Right lobe of liver (tissue), 6 donors: Measurements from ENCODE around the gene ZNF512B. TPM values are rescaled to one million over a fixed set of nuclear protein-coding genes. Genes with fewer than 3 reads are reported as not detected.
"Not testable (repeated sequence)": the region's sequence is repeated elsewhere in the genome, so short reads cannot be mapped to it uniquely, and the experiment has no call there.

Experiments used
- ATAC-seq, 4 donors: fragments of 200-7000 bp; cut with Tn5 transposase; one replicate each; pipeline ENCODE4 v1.9.1; 2020; ENCODE audit warnings: mild to moderate bottlenecking in 4 of 4, moderate library complexity in 4 of 4
- DNase-seq, 3 donors: peaks; one replicate each; pipeline ENCODE4 v3.0.0-alpha.2; 2020
- H3K27ac ChIP-seq, 3 donors: fragments of 200-600 bp; one replicate each; pipeline ENCODE4 v1.8.0; 2022
- H3K27me3 ChIP-seq, 2 donors: fragments of 200-600 bp; one replicate each; pipeline ENCODE4 v1.8.0; 2022
- H3K36me3 ChIP-seq, 4 donors: fragments of 200-600 bp; sonication (generic) in 1 of 4; one replicate each; pipeline versions ENCODE4 v1.5.1 to v1.8.0; 2017 to 2022; ENCODE audit warnings: control low read depth in 1 of 4
- H3K4me1 ChIP-seq, 4 donors: fragments of 200-600 bp; sonication (generic) in 1 of 4; one replicate each; pipeline versions ENCODE4 v1.5.1 to v1.8.0; 2017 to 2022; ENCODE audit warnings: control low read depth in 1 of 4
- H3K4me3 ChIP-seq, 3 donors: fragments of 200-600 bp; one replicate each; pipeline ENCODE4 v1.8.0; 2022
- H3K9me3 ChIP-seq, 4 donors: fragments of 200-600 bp; sonication (generic) in 1 of 4; one replicate each; pipeline versions ENCODE4 v1.5.1 to v1.8.0; 2017 to 2022; ENCODE audit warnings: control low read depth in 1 of 4
- POLR2A ChIP-seq: fragments of 450-650 bp; IDR thresholded peaks from one replicate; pipeline ENCODE4 v1.6.1; 2017; ENCODE audit warnings: antibody characterized with exemption, mild to moderate bottlenecking
- WGBS: methylation state at CpG from one replicate; pipeline ENCODE4 v1.1.6; 2018; ENCODE audit warnings: low coverage, low lambda C conversion rate; ENCODE audit not compliant: insufficient coverage; ENCODE audit errors: missing lambda C conversion rate; 5-methylcytosine and 5-hydroxymethylcytosine counted together
- intact Hi-C, 2 donors: fragments of 100-400 bp; cut with DNase I; formaldehyde crosslinking; loops; one replicate each; pipeline versions ENCODE4 v1.11.2 to v1.14.1; 2022
- total RNA-seq, 6 experiments: library from RNA; depleted of rRNA in 2 of 6; stranded (reverse); fragments of >200 nt in 2 of 6; fragmentation: NEBNext Ultra II Directional in 3 of 6; extraction: Animal tissue kit (Norgen Biotek cat#: 25700) in 3 of 6; gene quantifications; one replicate each; pipeline versions ENCODE4 v1.1.0 to v1.2.4, GENCODE V29; 2016 to 2023
- TF ChIP-seq, protein P1 (sequence below), 4 donors: fragments of 200-600 bp in 3 of 4; fragments of 450-650 bp in 1 of 4; IDR thresholded peaks; one replicate each; pipeline versions ENCODE4 v1.5.1 to v1.8.0; 2016 to 2022; ENCODE audit warnings: antibody characterized with exemption in 4 of 4, mild to moderate bottlenecking in 2 of 4
- donor health status: DM: no; HTN: yes; CAD: no.
- donor health status: DM: no; HTN: no; CAD: no.
- donor health status: DM: no; HTN: no; CAD: no.
- donor health status: DM: no; HTN: yes; CAD: no.
- donor health status: DM: no; HTN: yes; CAD: no.

The ZNF512B gene
- total RNA-seq, 6 experiments from 2014 or later, result 10.8 to 16.8 (median 14.0) TPM

DNA sequence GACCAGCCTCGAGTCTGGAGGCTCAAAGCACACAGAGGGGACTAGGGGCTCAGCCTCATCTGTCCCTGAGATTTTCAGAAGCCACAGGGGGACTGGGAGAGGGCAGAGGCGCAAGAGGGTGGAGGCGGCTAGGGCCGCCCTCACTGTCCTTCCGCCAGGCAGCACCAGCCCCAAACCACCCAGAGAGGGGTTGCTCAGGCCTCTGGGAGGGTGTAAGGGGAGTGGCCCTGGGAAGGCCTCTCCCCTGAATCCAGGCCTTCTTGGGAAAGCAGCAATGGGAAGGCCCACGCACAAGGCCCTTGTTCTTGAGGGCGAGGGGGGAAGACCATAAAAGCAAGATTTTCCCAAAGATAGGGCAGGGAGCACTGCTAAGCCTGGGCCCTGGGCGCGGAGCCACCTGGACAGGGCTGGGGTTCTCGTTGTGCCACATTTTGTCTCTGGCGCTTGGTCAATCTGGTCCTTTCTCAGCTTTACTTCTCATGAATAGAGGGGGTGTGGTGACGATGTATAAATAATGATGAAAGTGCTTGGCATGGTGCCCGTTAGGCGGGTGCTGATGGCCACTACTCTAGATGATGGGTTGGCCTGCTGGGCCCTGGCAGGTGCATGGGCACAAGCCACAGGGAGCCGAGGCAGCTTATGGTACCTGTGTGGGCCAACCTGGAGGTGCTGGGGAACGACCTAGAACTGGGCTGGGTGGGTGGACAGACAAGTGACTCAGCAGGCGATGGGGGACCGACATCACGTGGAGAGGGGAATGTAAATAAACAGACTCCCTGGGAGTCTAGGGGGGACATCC lies 4.9 kb upstream of the ZNF512B start:
- intact Hi-C loops, result loop anchor here (10.0 kb wide), 2 partner anchors 430 to 440 kb away; partner anchors contain the start of genes PTK6 (in 1 of the 2) and SRMS (in 1 of the 2)
- no peak for TF ChIP-seq POLR2A
- TF ChIP-seq, protein P1, sequence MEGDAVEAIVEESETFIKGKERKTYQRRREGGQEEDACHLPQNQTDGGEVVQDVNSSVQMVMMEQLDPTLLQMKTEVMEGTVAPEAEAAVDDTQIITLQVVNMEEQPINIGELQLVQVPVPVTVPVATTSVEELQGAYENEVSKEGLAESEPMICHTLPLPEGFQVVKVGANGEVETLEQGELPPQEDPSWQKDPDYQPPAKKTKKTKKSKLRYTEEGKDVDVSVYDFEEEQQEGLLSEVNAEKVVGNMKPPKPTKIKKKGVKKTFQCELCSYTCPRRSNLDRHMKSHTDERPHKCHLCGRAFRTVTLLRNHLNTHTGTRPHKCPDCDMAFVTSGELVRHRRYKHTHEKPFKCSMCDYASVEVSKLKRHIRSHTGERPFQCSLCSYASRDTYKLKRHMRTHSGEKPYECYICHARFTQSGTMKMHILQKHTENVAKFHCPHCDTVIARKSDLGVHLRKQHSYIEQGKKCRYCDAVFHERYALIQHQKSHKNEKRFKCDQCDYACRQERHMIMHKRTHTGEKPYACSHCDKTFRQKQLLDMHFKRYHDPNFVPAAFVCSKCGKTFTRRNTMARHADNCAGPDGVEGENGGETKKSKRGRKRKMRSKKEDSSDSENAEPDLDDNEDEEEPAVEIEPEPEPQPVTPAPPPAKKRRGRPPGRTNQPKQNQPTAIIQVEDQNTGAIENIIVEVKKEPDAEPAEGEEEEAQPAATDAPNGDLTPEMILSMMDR (IDR thresholded peaks at IDR 0.05), result no peak
- Histone ChIP-seq H3K4me3 (no peak overlapping the region), H3K27me3 (no peaks in the 10 kb centered on the region), H3K9me3 (no peaks in the 10 kb centered on the region), H3K4me1 (peaks cover 0 to 17% (median 6%) of the 10 kb centered on the region in 4 donors), H3K36me3 (no peaks in the 10 kb centered on the region), H3K27ac (peak overlapping the region in 1 of 3 donors; percentile 19)
- peak; percentile 52 to 85 (median 78) for DNase-seq
- WGBS, result 45% methylated on average over 9 of the region's 19 CpGs
- ATAC-seq, result peak; percentile 24 to 53 (median 31)

DNA sequence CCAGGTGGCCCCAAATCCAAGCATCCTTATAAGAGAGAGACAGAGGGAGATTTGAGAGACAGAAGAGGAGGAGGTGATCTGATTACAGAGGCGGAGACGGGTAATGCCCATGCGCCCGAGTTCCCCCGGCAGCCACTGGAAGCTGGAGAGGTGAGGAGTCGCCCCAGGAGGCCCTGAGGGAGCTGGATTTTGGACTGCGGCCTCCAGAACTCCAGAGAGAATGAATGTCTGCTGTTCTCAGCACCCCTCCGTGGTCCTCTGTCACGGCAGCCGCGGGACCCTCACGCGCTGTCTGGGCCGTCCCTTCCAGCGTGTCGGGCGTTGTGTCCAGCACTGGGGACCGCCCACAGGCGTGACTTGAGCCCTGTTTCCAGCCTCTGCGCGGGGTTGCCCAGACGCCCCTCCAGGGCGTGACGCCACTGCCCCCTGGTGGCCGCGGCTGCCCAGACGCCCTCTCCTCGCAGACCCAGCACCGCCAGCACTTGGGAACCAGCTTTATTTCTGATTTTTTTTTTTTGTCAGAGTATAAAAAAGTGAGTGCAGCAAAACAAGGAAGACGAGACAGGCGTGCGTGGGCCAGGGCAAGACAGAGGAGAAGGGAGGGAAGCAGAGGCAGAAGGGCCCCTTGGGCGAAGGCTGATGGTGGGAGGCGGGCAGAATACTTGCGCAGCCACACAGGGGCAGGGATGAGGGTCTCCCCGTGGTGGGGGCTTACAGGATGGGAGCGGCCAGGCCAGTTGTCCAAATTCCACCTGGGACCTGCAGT lies 4.1 kb upstream of the ZNF512B start:
- no peaks in the 10 kb centered on the region for H3K36me3 ChIP-seq
- H3K4me1 ChIP-seq, result peaks cover 0 to 18% (median 6%) of the 10 kb centered on the region in 4 donors
- H3K9me3 ChIP-seq, result no peaks in the 10 kb centered on the region
- DNase-seq, result peak; percentile 91 to 93 (median 91)
- no peak for TF ChIP-seq POLR2A
- TF ChIP-seq, protein P1 (IDR thresholded peaks at IDR 0.05), result peak; percentile 94 to 100 (median 99)
- peak; percentile 76 to 86 (median 82) for ATAC-seq
- H3K4me3 ChIP-seq, result peak overlapping the region; percentile 23 to 45 (median 39)
- intact Hi-C loops, result loop anchor here (10.0 kb wide), 2 partner anchors 429 to 439 kb away; partner anchors contain the start of genes PTK6 (in 1 of the 2) and SRMS (in 1 of the 2)
- 21% methylated on average over 14 of the region's 37 CpGs for WGBS
- peak overlapping the region in 1 of 3 donors; percentile 19 for H3K27ac ChIP-seq
- H3K27me3 ChIP-seq, result no peaks in the 10 kb centered on the region

DNA sequence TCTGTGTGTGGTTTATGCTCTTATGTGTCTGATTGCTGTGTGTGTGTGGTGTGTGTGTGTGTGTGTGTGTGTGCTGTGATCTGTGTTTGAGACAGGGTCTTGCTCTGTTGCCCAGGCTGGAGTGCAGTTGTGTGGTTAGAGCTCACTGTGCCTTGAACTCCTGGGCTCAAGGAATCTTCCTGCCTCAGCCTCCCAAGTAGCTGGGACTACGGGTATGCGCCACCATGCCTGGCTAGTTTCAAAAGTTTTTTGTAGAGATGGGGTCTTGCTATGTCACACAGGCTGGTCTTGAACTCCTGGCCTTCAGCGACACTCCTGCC lies 3.4 kb upstream of the ZNF512B start:
- intact Hi-C loops, result loop anchor here (10.0 kb wide), 2 partner anchors 428 to 438 kb away; partner anchors contain the start of genes PTK6 (in 1 of the 2) and SRMS (in 1 of the 2)
- no peak for ATAC-seq
- no peak for DNase-seq
- no peak overlapping the region for H3K27ac ChIP-seq
- TF ChIP-seq POLR2A, result no peak
- TF ChIP-seq, protein P1 (IDR thresholded peaks at IDR 0.05), result no peak
- H3K9me3 ChIP-seq, result no peaks in the 10 kb centered on the region
- peaks cover 0 to 21% (median 7%) of the 10 kb centered on the region in 4 donors for H3K4me1 ChIP-seq
- H3K27me3 ChIP-seq, result no peaks in the 10 kb centered on the region
- no peaks in the 10 kb centered on the region for H3K36me3 ChIP-seq
- no peak overlapping the region for H3K4me3 ChIP-seq
- WGBS, result 72% methylated on average over 3 of the region's 3 CpGs

DNA sequence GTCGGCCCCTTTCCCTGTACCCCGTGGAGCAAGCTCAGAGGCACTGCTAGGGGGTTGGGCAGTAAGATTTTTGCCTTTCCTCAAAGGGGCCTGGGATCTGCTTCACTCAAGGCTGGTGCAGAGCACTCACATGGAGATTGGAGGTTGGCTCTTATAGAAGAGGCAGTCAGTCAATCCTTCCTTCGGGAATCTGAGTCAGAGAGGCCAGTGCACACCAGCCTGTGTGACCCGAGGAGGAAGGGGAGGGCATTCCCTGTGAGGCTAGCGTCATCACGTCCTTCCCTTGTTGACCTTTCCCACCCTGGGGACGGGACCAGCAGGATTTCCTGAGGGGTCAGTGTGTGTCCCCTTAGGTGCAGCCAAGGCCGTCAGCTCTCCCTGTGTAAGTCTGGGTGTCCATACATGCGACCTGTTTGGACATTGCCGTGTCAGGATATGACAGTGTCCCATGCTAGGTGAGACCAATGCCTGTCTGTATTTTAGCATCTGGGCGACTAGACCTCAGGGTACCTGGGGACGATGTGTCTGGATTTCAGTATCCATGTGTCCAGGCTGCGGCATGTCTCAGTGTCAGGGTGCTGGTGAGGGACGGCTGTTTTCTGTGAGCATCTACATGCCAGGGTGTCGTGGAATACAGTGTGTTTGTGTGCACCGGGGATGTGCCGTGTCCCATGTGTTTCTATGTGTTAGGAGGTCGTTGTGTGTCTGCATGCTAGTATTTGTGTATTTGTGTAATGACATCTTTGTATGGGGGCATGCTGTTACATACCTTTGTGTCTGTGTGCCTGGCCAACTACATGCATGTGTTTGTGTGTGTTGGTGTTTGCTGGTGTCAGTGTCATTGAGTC lies 2.8 kb upstream of the ZNF512B start:
- DNase-seq (peak; percentile 40 to 54 (median 49)), ATAC-seq (peak in 3 of 4 donors; percentile 0 to 33 (median 26))
- Histone ChIP-seq H3K36me3 (peaks cover 0 to 5% (median 1%) of the 10 kb centered on the region in 4 donors), H3K27me3 (no peaks in the 10 kb centered on the region), H3K27ac (no peak overlapping the region), H3K4me1 (peaks cover 0 to 21% (median 7%) of the 10 kb centered on the region in 4 donors), H3K9me3 (no peaks in the 10 kb centered on the region), H3K4me3 (no peak overlapping the region)
- intact Hi-C loops, result loop anchor here (10.0 kb wide), 2 partner anchors 428 to 438 kb away; partner anchors contain the start of genes PTK6 (in 1 of the 2) and SRMS (in 1 of the 2)
- TF ChIP-seq POLR2A, result no peak
- TF ChIP-seq, protein P1 (IDR thresholded peaks at IDR 0.05), result no peak
- 12% methylated on average over 5 of the region's 18 CpGs for WGBS

DNA sequence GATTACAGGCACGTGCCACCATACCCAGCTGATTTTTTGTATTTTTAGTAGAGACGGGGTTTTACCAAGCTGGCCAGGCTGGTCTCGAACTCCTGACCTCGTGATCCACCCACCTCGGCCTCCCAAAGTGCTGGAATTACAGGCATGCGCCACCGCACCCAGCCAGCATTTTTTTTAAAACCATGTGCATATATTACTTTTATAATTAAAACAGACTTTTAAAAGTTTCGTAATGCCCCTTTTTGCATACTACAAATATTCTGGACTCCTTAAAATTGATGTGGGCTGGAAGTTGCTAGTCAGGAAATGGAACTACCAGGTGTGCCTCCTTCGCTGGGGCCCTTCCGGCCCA lies 2.2 kb upstream of the ZNF512B start:
- DNase-seq, H3K27ac ChIP-seq, ATAC-seq: not testable (repeated sequence)

More for the DNA sequence above, 2.2 kb upstream of the ZNF512B start:
- Histone ChIP-seq H3K36me3 (peaks cover 0 to 10% (median 4%) of the 10 kb centered on the region in 4 donors), H3K4me1 (peaks cover 0 to 21% (median 7%) of the 10 kb centered on the region in 4 donors)
- intact Hi-C loops, result loop anchor here (10.0 kb wide), 2 partner anchors 427 to 437 kb away; partner anchors contain the start of genes PTK6 (in 1 of the 2) and SRMS (in 1 of the 2)
- not testable (repeated sequence) for H3K27me3 ChIP-seq, H3K4me3 ChIP-seq, H3K9me3 ChIP-seq
- WGBS, result 72% methylated on average over 10 of the region's 10 CpGs
